Nephron progenitor cell (in vitro differentiated cells): ENCODE data around the gene CHMP6.
A peak's percentile ranks its signal among the peaks of the same experiment; 100 is the strongest.

Source experiments
- DNase-seq: peaks from one replicate; pipeline ENCODE4 v3.0.0; 2021
- H3K27ac Mint-ChIP-seq: 2 replicates; pipeline ENCODE4 v1.8.0; 2021; ENCODE audit warnings: mild to moderate bottlenecking, moderate library complexity, mixed read lengths
- H3K27me3 Mint-ChIP-seq: 2 replicates; pipeline ENCODE4 v1.8.0; 2021; ENCODE audit warnings: mild to moderate bottlenecking, low read depth, mixed read lengths; ENCODE audit not compliant: poor library complexity
- H3K36me3 Mint-ChIP-seq: 2 replicates; pipeline ENCODE4 v1.8.0; 2021; ENCODE audit warnings: low read depth, mixed read lengths
- H3K4me1 Mint-ChIP-seq: 2 replicates; pipeline ENCODE4 v1.8.0; 2021; ENCODE audit warnings: mixed read lengths
- H3K4me3 Mint-ChIP-seq: 2 replicates; pipeline ENCODE4 v1.8.0; 2021; ENCODE audit warnings: mild to moderate bottlenecking, moderate library complexity, mixed read lengths
- H3K9me3 Mint-ChIP-seq: 2 replicates; pipeline ENCODE4 v1.8.0; 2021; ENCODE audit warnings: mild to moderate bottlenecking, moderate library complexity, mixed read lengths
- CTCF ChIP-seq: fragments of 200-600 bp; sonication (generic); IDR thresholded peaks from 2 replicates; pipeline ENCODE4 v1.5.0; 2021; ENCODE audit warnings: antibody characterized with exemption

Gene CHMP6

GRCh38 chr17:80969674-80970043, 22.0 kb upstream of the CHMP6 start:
- H3K4me3 Mint-ChIP-seq = no peak overlapping the region
- peaks cover 24% of the 10 kb centered on the region for H3K4me1 Mint-ChIP-seq
- no peaks in the 10 kb centered on the region for H3K9me3 Mint-ChIP-seq
- H3K27me3 Mint-ChIP-seq = peaks cover 13% of the 10 kb centered on the region
- peaks cover 9% of the 10 kb centered on the region for H3K36me3 Mint-ChIP-seq
- no peak for TF ChIP-seq CTCF
- no peak for DNase-seq
- no peak overlapping the region for H3K27ac Mint-ChIP-seq

GRCh38 chr17:80970044-80970761, 21.4 kb upstream of the CHMP6 start:
- Mint-ChIP-seq H3K27ac (no peak overlapping the region), H3K4me3 (no peak overlapping the region), H3K4me1 (peaks cover 24% of the 10 kb centered on the region), H3K9me3 (no peaks in the 10 kb centered on the region), H3K27me3 (peaks cover 18% of the 10 kb centered on the region), H3K36me3 (peaks cover 8% of the 10 kb centered on the region)
- DNase-seq = peak; percentile 46
- TF ChIP-seq CTCF = no peak

- no peaks in the 10 kb centered on the region for H3K9me3 Mint-ChIP-seq
- H3K4me3 Mint-ChIP-seq = no peak overlapping the region
- peaks cover 3% of the 10 kb centered on the region for H3K36me3 Mint-ChIP-seq
- H3K4me1 Mint-ChIP-seq = peaks cover 24% of the 10 kb centered on the region
- DNase-seq = no peak
- TF ChIP-seq CTCF = no peak
- no peak overlapping the region for H3K27ac Mint-ChIP-seq
- peaks cover 21% of the 10 kb centered on the region for H3K27me3 Mint-ChIP-seq
These were observed 20.6 kb upstream of the CHMP6 start for GRCh38 chr17:80970762-80971703.

GRCh38 chr17:80971704-80972304, 19.8 kb upstream of the CHMP6 start:
- Mint-ChIP-seq H3K27ac (no peak overlapping the region), H3K4me1 (peaks cover 24% of the 10 kb centered on the region), H3K36me3 (peaks cover 1% of the 10 kb centered on the region), H3K27me3 (peaks cover 21% of the 10 kb centered on the region), H3K9me3 (peaks cover 3% of the 10 kb centered on the region), H3K4me3 (no peak overlapping the region)
- DNase-seq = no peak
- TF ChIP-seq CTCF = no peak

- peaks cover 20% of the 10 kb centered on the region for H3K4me1 Mint-ChIP-seq
- H3K27ac Mint-ChIP-seq = no peak overlapping the region
- H3K27me3 Mint-ChIP-seq = peaks cover 25% of the 10 kb centered on the region
- no peaks in the 10 kb centered on the region for H3K36me3 Mint-ChIP-seq
- TF ChIP-seq CTCF = no peak
- H3K4me3 Mint-ChIP-seq = no peak overlapping the region
- DNase-seq = no peak
- peaks cover 6% of the 10 kb centered on the region for H3K9me3 Mint-ChIP-seq
These were observed 14.9 kb upstream of the CHMP6 start for GRCh38 chr17:80976701-80977100.
